HuH-7.5 (cell line): Measurements from ENCODE around the gene ITGA2.

ENCODE experiments used
- DNase-seq: peaks from one replicate; pipeline ENCODE4 v3.0.0; 2011; ENCODE audit warnings: low spot score

ITGA2 gene

GRCh38 chr5:53055365-53055764, 66.2 kb downstream of the ITGA2 start:
- no peak for DNase-seq

- no peak for DNase-seq
Observed at GRCh38 chr5:53059281-53059680, 70.1 kb downstream of the ITGA2 start.

- DNase-seq, result no peak
Observed at GRCh38 chr5:53063176-53063575, 74.0 kb downstream of the ITGA2 start.

- no peak for DNase-seq
Observed at GRCh38 chr5:53063791-53064190, 74.6 kb downstream of the ITGA2 start.

- no peak for DNase-seq
Observed at GRCh38 chr5:53066088-53066487, 76.9 kb downstream of the ITGA2 start.

- DNase-seq, result no peak
Observed at GRCh38 chr5:53067641-53068040, 78.5 kb downstream of the ITGA2 start.

GRCh38 chr5:53068291-53068836, 79.2 kb downstream of the ITGA2 start:
- DNase-seq, result no peak

- no peak for DNase-seq
Observed at GRCh38 chr5:53069626-53070025, 80.5 kb downstream of the ITGA2 start.

- no peak for DNase-seq
Observed at GRCh38 chr5:53071298-53071697, 82.1 kb downstream of the ITGA2 start.

GRCh38 chr5:53071738-53072137, 82.6 kb downstream of the ITGA2 start:
- no peak for DNase-seq

- no peak for DNase-seq
Observed at GRCh38 chr5:53073348-53073747, 84.2 kb downstream of the ITGA2 start.

GRCh38 chr5:53076014-53076583, 86.9 kb downstream of the ITGA2 start:
- DNase-seq, result no peak

- DNase-seq, result no peak
Observed at GRCh38 chr5:53080271-53080670, 91.1 kb downstream of the ITGA2 start.

GRCh38 chr5:53083927-53084326, 94.8 kb downstream of the ITGA2 start:
- no peak for DNase-seq

GRCh38 chr5:53084546-53085255, 95.5 kb downstream of the ITGA2 start:
- no peak for DNase-seq

- DNase-seq, result no peak
Observed at GRCh38 chr5:53087171-53087570, 98.0 kb downstream of the ITGA2 start.

GRCh38 chr5:53087621-53088121, 98.5 kb downstream of the ITGA2 start:
- no peak for DNase-seq

GRCh38 chr5:53089481-53089991, 100.4 kb downstream of the ITGA2 start:
- no peak for DNase-seq

GRCh38 chr5:53090229-53090628, 101.1 kb downstream of the ITGA2 start:
- no peak for DNase-seq

- DNase-seq, result no peak
Observed at GRCh38 chr5:53091289-53091688, 102.1 kb downstream of the ITGA2 start.

GRCh38 chr5:53092242-53092641, 103.1 kb downstream of the ITGA2 start:
- no peak for DNase-seq

- DNase-seq, result no peak
Observed at GRCh38 chr5:53095217-53095616, 106.1 kb downstream of the ITGA2 start.

- DNase-seq, result no peak
Observed at GRCh38 chr5:53095931-53096525, 106.9 kb downstream of the ITGA2 start.
